NCI-H128 (cell line): ENCODE results near the gene TRNAU1AP.
"Not testable (repeated sequence)": the region's sequence is repeated elsewhere in the genome, so short reads cannot be mapped to it uniquely, and the experiment has no call there.

ENCODE experiments used
- DNase-seq: peaks from one replicate; lab custom pipeline; 2025; ENCODE audit not compliant: unreplicated experiment; lab: John Stamatoyannopoulos, UW

TRNAU1AP gene

DNA sequence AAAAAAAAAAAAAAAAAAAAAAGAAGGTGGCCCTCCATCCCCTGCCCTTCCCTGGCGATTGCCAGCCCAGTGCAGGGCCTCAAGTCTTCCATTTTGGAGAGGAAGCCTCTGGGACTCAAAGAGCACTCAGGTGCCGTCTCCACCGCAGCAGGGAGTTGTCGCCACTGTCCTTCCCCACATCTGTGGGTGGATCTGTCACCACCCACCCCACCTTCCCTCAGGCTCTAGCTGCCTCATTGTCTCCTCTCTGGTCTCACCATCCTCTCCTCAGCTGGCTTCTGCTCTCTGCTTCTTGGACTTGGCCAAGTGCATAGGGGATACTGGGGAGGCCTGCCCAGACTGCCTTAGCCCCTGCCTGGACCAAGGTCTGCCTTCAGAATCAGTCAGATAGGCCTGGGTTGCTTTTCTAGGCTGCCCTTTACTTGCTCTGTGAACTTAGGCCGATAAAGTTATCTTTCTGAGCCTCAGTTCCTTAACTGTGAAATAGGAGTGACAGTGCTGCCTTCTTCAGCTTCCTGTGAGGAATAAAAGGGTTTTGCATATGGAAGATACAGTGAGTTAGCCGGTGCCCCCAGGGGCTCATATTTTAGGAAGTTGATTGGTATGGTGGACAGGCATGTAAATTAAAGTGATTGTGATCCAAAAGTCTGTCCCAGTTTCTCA lies 31.3 kb upstream of the TRNAU1AP start:
- DNase-seq, result no peak

DNA sequence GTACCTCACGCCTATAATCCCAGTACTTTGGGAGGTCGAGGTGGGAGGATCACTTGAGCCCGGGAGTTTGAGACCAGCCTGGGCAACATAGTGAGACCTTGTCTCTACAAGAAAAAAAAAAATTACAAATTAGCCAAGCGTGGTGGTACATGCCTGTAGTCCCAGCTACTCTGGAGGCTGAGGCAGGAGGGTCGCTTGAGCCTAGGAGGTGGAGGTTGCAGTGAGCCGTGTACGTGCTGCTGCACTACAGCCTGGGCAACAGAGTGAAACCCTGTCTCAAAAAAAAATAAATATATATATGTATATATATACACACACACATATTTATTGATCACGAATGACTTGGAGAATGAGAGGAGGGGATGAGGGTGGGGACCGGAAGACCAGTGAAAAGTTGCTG lies 30.3 kb upstream of the TRNAU1AP start:
- DNase-seq, result not testable (repeated sequence)

DNA sequence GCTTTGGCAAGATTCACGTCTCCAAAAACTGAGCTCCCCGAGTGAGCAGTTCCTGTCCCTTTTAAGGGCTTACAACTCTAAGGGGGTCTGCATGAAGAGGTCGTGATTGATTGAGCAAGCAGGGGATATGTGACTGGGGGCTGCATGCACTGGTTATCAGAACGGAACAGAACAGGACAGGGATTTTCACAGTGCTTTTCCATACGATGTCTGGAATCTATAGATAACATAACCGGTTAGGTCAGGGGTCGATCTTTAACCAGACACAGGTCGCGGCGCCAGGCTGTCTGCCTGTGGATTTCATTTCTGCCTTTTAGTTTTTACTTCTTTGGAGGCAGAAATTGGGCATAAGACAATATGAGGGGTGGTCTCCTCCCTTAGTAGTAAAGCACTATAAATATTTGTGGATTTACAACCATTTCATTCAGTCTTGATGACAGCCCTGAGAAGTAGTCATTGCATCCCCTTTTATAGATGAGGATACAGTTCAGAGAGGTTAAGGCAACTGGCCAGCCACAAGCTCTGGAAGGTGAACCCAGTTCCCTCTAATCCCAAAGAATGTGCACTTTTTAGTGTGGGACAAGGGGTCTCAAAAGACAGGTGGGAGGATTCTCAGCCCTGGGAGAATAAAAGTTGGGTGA lies 27.8 kb upstream of the TRNAU1AP start:
- DNase-seq, result not testable (repeated sequence)

DNA sequence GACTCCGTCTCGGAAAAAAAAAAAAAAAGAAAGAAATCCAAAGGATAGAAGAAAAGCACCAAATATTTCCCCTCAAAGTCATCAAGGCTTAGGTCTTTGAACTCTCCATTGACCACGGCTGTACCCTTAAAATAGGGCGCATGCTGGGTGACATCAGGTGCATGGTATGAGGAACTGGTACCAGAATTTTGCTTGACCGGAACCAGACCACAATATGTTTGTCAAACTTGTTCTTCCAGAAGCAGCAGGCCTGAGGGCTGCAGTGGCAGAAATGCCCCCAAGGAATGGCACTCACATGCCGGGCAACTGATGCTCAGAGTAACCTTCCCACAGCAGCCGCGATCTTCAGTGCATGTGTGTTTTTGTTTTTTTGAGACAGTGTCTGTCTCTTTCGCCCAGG lies 26.0 kb upstream of the TRNAU1AP start:
- DNase-seq, result no peak

DNA sequence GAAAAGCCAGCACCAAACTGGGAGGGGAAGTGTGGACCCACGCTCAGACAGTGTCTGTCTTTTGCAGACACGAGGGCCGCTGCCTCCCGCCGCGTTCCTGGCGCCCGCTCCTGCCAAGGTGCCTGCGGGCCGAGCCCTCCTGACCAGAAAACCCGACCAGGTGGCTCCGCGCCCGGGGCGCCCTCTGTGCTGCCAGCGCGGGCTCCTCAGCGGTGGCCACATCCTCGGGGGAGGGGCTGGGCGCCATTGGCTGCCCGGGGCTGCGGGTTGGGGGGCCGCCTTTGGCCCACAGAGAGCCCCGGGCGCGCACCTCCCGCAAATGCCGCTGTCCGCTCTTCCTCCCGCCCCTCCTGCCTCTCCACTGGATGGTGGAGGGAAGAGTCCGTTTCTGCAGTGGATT lies 22.4 kb upstream of the TRNAU1AP start:
- DNase-seq, result no peak

DNA sequence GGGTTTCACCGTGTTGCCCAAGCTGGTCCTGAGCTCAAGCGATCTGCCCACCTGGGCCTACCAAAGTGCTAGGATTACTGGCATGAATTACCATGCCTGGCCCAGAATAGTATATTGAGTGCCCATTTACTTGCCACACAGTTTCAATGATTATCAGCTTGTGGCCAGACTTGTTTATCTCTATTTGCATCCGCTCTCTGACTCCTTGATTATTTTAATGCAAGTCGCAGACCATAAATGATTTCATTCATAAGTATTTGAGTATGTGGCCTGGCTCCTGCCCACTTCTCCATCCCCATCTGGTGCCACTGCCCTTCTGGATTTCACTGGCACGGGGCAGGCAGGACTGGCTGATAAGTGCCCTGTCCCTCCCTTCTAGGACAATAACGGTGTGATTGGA lies 18.2 kb upstream of the TRNAU1AP start:
- no peak for DNase-seq

DNA sequence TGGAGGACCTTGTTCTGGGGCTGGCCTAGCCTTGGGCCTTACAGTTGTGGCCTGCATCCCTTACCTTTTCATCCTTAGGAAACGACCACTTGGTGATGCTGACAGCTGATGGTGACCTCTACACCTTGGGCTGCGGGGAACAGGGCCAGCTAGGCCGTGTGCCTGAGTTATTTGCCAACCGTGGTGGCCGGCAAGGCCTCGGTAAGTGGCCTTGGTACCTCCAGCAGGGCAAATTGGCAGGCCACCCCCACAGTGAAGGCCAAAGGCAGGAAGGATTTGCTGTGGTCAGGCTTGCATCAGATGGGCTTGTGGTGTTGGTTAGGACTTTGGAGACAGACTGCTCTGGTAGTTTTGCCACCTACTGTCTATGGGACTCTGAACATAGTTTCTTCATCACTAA lies 17.7 kb upstream of the TRNAU1AP start:
- no peak for DNase-seq

DNA sequence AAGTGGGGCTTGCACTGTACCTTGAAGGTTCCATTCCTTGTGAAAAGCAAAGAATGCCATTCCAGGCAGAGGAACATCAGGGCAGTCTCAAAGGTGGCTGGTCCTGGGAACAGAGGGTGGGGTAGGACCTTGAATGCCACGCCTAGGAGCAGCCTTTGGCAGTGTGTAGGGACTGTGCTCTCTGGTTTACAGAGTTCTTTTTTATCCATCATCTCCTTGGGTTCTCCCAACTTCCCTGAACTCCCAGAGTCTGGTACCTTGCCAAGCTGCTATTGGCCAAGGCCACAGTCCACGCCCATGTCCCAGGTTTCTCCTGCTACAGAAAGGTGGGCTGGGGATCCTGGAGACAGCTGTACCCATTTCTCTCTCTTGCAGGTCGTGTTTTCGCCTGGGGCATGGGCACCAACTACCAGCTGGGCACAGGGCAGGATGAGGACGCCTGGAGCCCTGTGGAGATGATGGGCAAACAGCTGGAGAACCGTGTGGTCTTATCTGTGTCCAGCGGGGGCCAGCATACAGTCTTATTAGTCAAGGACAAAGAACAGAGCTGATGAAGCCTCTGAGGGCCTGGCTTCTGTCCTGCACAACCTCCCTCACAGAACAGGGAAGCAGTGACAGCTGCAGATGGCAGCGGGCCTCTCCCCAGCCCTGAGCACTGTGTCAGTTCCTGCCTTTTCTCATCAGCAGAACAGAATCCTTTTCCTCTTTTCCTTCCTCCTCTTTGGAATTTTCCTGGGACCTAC lies 15.3 kb upstream of the TRNAU1AP start:
- no peak for DNase-seq

DNA sequence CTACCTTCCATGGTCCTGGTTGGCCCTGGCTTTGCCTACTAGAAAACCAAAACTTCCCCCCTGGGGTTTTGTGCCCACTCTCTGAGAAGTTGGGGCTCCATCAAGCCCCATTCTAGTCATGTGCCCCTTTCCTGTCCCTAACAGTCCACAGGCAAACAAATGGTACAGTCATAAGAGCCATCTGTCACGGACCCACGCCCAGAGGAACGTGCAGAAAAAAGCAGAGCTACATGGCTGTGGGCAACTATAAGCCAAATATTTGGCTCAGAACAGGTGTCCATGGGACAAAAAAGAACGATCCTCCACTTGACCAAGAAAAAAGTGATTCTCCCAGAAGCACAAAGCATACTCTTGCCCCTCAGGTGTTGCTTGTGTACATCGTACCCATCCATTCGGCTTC lies 14.6 kb upstream of the TRNAU1AP start:
- no peak for DNase-seq

DNA sequence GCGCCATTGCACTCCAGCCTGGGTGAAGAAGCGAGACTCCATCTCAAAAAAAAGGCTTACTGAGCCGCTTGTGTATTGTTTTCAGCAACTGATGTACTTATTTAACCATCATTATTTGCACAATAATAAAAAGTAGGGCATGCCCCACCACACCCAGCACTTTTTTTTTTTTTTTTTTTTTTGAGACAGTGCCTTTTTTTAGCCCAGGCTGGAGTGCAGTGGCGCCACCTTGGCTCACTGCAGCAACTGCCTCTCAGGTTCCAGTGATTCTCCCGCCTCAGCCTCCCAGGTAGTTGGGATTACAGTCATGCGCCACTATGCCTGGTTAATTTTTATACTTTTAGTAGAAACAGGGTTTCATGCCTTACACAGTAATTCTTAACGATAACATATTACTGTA lies 12.2 kb upstream of the TRNAU1AP start:
- DNase-seq, result no peak

DNA sequence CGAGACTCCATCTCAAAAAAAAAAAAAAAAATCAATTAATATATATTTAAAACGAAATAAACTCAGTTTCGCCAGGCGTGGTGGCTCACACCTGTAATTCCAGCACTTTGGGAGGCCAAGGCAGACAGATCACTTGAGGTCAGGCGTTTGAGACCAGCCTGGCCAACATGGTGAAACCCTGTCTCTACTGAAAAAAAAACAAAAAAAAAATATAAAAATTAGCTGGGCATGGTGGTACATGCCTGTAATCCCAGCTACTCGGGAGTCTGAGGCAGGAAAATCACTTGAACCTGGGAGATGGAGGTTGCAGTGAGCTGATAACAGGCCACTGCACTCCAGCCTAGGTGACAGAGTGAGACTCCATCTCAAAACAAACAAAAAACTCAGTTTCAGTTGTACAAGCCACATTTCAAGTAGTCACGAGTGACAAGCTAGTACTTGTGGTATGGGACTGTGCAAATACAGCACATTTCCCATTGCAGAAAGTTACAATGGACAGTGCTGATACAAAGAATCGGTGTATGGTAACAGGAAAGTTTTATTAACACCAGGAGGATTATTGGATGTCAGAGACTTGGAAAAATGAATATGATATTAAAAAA lies 11.4 kb upstream of the TRNAU1AP start:
- not testable (repeated sequence) for DNase-seq

DNA sequence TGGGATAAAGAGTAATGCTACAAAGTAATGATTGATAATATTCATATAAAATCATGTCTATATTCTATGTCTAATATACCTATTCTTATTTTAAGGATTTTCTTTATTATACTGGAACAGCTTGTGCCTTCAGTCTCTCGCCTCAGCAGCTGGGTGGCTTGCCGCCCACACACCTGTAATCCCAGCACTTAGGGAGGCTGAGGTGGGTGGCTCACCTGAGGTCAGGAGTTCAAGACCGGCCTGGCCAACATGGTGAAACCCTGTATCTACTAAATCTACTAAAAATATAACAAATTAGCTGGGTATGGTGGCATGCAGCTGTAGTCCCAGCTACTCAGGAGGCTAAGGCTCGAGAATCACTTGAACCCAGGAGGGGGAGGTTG lies 7.6 kb upstream of the TRNAU1AP start:
- no peak for DNase-seq

DNA sequence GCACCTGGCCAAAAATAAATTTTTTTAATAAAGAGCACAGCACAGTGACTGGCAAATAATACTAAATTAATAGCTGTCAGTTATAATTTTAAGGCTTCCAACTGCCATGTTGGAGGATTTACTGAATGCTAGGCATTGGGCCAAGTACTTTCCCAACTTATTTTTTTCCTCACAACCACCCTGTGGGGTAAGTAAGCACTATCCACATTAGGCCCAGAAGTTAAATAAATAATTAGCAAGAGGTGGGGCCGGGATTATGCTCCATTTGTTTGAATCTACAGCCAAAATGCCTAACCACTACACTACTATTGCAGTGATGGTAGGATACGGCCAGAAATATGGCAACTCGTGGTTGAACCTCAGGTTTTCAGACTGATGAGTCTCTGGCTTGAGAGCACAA lies 4.6 kb upstream of the TRNAU1AP start:
- no peak for DNase-seq

DNA sequence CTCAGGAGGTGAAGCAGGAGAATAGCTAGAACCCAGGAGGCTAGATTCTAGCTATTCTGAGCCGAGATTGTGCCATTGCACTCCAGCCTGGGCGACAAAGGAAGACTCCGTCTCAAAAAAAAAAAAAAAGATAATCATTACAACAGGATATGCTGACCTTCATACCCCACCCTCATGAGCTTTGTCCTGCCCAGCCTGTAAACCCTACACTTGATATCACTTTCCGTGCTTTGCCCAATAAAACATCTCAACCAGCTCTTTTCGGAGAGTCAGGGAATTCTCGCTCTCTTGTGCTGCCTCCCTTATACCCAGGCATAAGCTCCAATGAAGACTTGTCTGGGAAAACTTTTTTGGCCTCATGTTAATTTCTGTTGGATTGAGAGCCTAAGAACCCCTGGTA lies 1.5 kb upstream of the TRNAU1AP start:
- DNase-seq, result no peak

DNA sequence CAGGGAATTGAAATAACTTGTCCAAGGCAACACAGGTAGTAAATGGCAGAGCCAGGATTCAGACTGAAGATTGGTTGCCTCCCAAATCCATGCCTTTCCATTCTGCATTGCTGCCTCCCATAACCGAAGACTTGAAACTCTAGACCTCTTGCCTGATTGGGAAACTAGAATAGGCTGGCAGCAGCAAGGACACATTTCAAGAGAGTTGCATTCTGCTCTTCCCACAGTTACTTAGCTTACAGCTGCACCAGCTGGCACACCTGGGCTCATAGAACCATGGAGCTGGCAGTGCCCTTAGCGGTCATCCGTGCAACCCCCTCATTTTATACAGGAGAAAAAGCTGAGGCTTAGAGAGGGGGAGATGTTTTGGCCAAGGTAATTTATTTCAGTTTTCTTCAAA lies 8.0 kb downstream of the TRNAU1AP start:
- DNase-seq, result no peak

DNA sequence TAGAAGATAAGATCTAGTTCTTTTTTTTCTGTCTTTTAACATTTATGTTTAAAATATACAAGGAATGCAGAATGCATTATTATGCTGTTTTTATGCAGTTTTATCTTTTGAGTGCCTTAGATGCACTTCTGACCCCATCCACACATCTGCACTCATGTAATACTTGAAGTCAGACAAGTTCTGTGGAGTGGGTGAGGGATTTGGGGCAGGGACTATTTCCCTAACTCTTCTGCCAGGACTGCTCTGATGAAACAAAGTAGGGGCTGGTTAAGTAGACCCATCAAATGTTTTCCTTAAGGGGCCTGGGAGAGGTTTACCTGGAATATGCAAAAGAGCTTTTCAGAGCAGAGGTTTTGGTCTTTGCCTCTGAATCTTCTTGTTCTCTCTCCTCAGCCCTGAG lies 11.4 kb downstream of the TRNAU1AP start:
- DNase-seq, result no peak

DNA sequence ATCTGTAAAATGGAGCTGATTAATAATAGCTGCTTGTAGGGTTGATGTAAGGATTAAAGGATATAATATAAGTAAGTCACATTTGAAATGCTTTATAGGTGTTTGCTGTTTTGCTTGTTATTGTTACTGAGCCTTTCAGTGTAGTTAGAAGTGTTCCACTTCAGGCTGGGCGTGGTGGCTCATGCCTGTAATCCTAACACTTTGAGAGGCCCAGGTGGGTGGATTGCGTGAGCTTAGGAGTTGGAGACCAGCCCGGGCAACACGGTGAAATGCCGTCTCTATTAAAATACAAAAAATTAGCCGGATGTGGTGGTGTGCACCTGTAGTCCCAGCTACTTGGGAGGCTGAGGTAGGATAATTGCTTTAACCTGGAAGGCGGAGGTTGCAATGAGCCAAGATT lies 12.2 kb downstream of the TRNAU1AP start:
- no peak for DNase-seq

DNA sequence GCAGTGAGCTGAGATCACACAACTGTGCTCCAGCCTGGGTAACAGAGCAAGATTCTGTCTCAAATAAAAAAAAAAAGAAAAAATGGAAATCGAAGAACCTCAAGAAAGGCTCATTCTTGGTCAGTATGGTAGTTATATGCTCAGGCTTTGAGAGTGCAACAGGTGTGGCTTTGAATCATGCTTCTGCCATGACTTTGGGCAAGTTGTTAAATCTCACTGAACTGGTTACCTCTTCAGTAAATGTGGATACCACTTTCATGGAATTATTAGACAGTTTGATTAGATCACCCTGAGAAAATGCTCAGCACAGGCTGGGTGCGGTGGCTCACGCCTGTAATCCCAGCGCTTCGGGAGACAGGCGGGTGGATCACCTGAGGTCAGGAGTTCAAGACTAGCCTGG lies 12.8 kb downstream of the TRNAU1AP start:
- no peak for DNase-seq

DNA sequence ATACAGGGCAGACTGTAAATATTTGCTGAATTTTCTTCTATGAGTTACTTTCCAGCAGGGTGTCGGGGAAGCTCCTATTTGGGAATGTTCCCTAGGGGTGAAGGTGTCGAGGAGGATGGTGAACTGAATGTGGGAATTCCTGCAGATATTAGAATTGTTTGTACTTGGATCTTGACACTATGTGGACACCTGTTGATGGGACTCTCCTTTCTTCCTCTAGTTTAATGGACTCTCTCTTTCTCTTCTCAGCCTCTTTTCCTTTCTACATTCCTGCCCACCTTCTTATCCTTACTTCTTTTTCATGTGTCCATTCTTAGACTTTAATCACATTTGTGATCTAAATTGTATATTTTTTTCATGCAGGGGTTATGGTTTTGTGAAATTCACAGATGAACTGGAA lies 14.0 kb downstream of the TRNAU1AP start:
- DNase-seq, result no peak

DNA sequence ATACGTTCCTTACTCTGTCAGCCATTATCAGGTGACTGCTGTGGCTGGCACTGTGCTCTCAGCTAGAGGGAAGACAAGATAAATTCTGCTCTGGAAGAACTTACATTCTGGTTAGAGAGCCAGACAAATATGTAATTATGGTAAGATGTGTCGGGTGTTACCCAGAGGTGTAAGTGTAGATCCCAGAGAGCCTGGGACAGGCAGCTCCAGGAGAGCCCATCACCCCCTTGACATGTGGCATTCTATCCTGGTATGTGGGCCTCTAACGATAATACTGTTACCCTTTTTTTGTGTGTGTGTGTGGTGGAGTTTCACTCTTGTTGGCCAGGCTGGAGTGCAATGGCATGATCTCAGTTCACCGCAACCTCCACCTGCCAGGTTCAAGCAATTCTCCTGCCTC lies 19.0 kb downstream of the TRNAU1AP start:
- DNase-seq, result no peak

DNA sequence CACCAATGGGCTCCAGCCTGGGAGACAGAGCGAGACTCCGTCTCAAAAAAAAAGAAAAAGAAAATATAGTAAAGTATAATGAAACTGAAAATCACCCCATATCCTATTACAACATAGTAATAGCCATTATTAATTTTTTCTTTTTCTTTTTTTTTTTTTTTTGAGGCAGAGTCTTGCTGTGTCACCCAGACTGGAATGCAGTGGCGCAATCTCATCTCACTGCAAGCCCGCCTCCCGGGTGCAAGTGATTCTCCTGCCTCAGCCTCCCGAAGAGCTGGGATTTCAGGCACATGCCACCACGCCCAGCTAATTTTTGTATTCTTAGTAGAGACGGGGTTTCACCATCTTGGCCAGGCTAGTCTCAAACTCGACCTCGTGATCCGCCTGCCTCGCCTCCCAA lies 20.0 kb downstream of the TRNAU1AP start:
- not testable (repeated sequence) for DNase-seq

DNA sequence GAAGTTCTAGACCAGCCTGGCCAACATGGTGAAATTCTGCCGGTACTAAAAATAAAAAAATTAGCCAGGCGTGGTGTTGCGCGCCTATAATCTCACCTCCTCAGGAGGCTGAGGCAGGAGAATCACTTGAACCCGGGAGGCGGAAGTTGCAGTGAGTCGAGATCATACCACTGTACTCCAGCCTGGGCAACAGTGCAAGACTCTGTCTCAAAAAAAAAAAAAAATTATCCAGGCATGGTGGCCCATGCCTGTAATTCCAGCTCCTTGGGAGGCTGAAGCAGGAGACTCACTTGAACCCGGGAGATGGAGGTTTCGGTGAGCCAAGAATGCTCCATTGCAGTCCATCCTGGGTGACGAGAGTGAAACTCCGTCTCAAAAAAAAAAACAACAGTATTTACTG lies 20.7 kb downstream of the TRNAU1AP start:
- no peak for DNase-seq
